ENCODE measurements around the gene OBSCN. TPM values are rescaled to one million over a fixed set of nuclear protein-coding genes. Genes with fewer than 3 reads are reported as not detected.
"Not testable (repeated sequence)": the region's sequence is repeated elsewhere in the genome, so short reads cannot be mapped to it uniquely, and the experiment has no call there.

The OBSCN gene
- total RNA-seq, 2 donors from 2014 or later = 14.5 to 34.9 TPM

- 80 to 87% methylated on average over 9 of the region's 9 CpGs for WGBS, 2 donors
- ATAC-seq (no peak), DNase-seq (no peak)
- TF ChIP-seq CTCF (IDR thresholded peaks at IDR 0.05) (no peak), POLR2A (IDR thresholded peaks at IDR 0.05) (no peak)
- Histone ChIP-seq H3K9me3 (no peaks in the 10 kb centered on the region), H3K27me3 (no peaks in the 10 kb centered on the region), H3K27ac (no peak overlapping the region), H3K4me3 (no peak overlapping the region), H3K36me3 (replicated peaks in 1 of 2; ENCODE audit: insufficient read depth in 1 of 2, low read depth in 2 of 2) (no peaks in the 10 kb centered on the region), H3K4me1 (no peaks in the 10 kb centered on the region)
- intact Hi-C loops (cut with DNase I) = no loop called here
Measured at GRCh38 chr1:228181645-228182034, 26.2 kb upstream of the OBSCN start.

DNA sequence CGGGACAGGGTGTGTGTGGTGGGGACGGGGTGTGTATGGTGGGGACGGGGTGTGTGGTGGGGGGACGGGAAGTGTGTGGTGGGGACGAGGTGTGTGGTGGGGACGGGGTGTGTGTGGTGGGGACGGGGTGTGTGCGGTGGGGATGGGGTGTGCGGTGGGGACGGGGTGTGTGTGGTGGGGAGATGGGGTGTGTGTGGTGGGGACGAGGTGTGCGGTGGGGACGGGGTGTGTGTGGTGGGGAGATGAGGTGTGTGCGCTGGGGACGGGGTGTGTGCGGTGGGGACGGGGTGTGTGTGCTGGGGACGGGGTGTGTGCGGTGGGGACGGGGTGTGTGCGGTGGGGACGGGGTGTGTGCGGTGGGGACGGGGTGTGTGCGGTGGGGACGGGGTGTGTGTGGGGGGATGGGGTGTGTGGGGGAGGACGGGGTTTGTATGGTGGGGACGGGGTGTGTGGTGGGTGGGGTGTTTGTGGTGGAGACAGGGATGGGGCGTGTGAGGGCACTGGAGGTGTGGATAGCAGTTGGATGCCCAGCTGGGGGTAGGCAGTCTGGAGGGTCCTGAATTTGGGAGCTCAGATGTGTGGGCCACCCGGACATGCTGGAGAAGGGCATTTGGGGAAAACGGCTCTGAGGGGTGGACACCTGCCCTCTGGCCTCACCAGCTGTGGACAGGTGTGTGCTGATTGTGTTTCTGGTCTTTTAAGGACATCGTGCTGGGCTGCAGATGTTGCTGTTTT, 25.4 kb upstream of the OBSCN start:
- no peak for TF ChIP-seq POLR2A (IDR thresholded peaks at IDR 0.05)
- TF ChIP-seq CTCF (IDR thresholded peaks at IDR 0.05) = no peak
- DNase-seq = no peak
- Histone ChIP-seq H3K9me3 (no peaks in the 10 kb centered on the region), H3K4me1 (no peaks in the 10 kb centered on the region), H3K27ac (no peak overlapping the region), H3K27me3 (no peaks in the 10 kb centered on the region), H3K36me3 (replicated peaks in 1 of 2; ENCODE audit: insufficient read depth in 1 of 2, low read depth in 2 of 2) (no peaks in the 10 kb centered on the region), H3K4me3 (no peak overlapping the region)
- no peak for ATAC-seq
- WGBS, 2 donors = 87 to 95% methylated on average over 22 to 28 of the region's 32 CpGs
- intact Hi-C loops (cut with DNase I) = no loop called here

GRCh38 chr1:228184152-228184551, 23.7 kb upstream of the OBSCN start:
- H3K4me3 ChIP-seq = no peak overlapping the region
- WGBS, 2 donors = 81 to 88% methylated on average over 7 of the region's 7 CpGs
- no peaks in the 10 kb centered on the region for H3K27me3 ChIP-seq
- intact Hi-C loops (cut with DNase I) = no loop called here
- no peaks in the 10 kb centered on the region for H3K36me3 ChIP-seq (replicated peaks in 1 of 2; ENCODE audit: insufficient read depth in 1 of 2, low read depth in 2 of 2)
- no peak overlapping the region for H3K27ac ChIP-seq
- no peaks in the 10 kb centered on the region for H3K9me3 ChIP-seq
- H3K4me1 ChIP-seq = no peaks in the 10 kb centered on the region
- no peak for ATAC-seq
- no peak for TF ChIP-seq POLR2A (IDR thresholded peaks at IDR 0.05)
- TF ChIP-seq CTCF (IDR thresholded peaks at IDR 0.05) = no peak
- no peak for DNase-seq

DNA sequence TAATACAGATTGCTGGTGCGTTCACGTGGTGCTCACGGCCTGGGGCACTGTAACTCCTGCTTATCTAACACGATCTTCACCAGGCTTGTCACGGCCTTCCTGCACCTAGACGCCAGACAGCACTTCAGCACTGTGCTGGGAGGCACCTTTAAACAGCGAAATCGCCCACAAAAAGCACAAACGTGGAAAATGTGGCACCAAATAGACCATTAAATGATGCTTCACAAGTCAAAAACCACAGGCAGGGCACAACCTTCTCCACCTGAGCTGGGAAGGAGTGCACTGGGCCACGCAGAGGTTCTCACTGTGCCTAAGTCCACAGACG, 22.2 kb upstream of the OBSCN start:
- DNase-seq = no peak
- H3K9me3 ChIP-seq = no peaks in the 10 kb centered on the region
- intact Hi-C loops (cut with DNase I) = no loop called here
- H3K27ac ChIP-seq = no peak overlapping the region
- TF ChIP-seq POLR2A (IDR thresholded peaks at IDR 0.05) (no peak), CTCF (IDR thresholded peaks at IDR 0.05) (no peak)
- H3K27me3 ChIP-seq = no peaks in the 10 kb centered on the region
- no peak overlapping the region for H3K4me3 ChIP-seq
- H3K36me3 ChIP-seq (replicated peaks in 1 of 2; ENCODE audit: insufficient read depth in 1 of 2, low read depth in 2 of 2) = no peaks in the 10 kb centered on the region
- ATAC-seq = no peak
- 78 to 79% methylated on average over 11 of the region's 11 CpGs for WGBS, 2 donors
- H3K4me1 ChIP-seq = no peaks in the 10 kb centered on the region

GRCh38 chr1:228188249-228188648, 19.6 kb upstream of the OBSCN start:
- 66 to 71% methylated on average over 2 of the region's 2 CpGs for WGBS, 2 donors
- H3K36me3 ChIP-seq (replicated peaks in 1 of 2; ENCODE audit: insufficient read depth in 1 of 2, low read depth in 2 of 2); H3K27ac ChIP-seq; intact Hi-C loops (cut with DNase I); DNase-seq; H3K4me3 ChIP-seq; H3K27me3 ChIP-seq; H3K9me3 ChIP-seq; H3K4me1 ChIP-seq; ATAC-seq: not testable (repeated sequence)
